Colonic mucosa (tissue), 4 donors: ENCODE data around the gene URB2. TPM values are rescaled to one million over a fixed set of nuclear protein-coding genes. Genes with fewer than 3 reads are reported as not detected.

Experiments
- DNase-seq: peaks from one replicate; pipeline ENCODE4 v3.0.0-alpha.2; 2020
- H3K27ac ChIP-seq: fragments of 200-600 bp; one replicate; pipeline ENCODE4 v1.8.0; 2021
- H3K27me3 ChIP-seq: fragments of 200-600 bp; one replicate; pipeline ENCODE4 v1.8.0; 2021
- H3K36me3 ChIP-seq: fragments of 200-600 bp; one replicate; pipeline ENCODE4 v1.8.0; 2021
- H3K4me1 ChIP-seq: fragments of 200-600 bp; one replicate; pipeline ENCODE4 v1.8.0; 2021; ENCODE audit warnings: mild to moderate bottlenecking
- H3K4me3 ChIP-seq: fragments of 200-600 bp; one replicate; pipeline ENCODE4 v1.8.0; 2021
- H3K9ac ChIP-seq, 2 donors: one replicate each; pipeline ENCODE4 v1.7.0; 2013; ENCODE audit warnings: control low read depth in 2 of 2, low read depth in 2 of 2, low read length in 2 of 2
- H3K9me3 ChIP-seq: fragments of 200-600 bp; one replicate; pipeline ENCODE4 v1.8.0; 2021
- intact Hi-C: fragments of 100-400 bp; cut with DNase I; formaldehyde crosslinking; loops from one replicate; pipeline ENCODE4 v1.14.1; 2022
- total RNA-seq, 2 donors: library from RNA; stranded (reverse); fragmentation: NEBNext Ultra II Directional in 1 of 2; extraction: Animal tissue kit (Norgen Biotek cat#: 25700) in 1 of 2; gene quantifications; one replicate each; pipeline ENCODE4 v1.2.1, GENCODE V29; 2021
- TF ChIP-seq, protein P1 (sequence below): fragments of 200-600 bp; IDR thresholded peaks from one replicate; pipeline ENCODE4 v1.8.0; 2022; ENCODE audit warnings: antibody characterized with exemption, mild to moderate bottlenecking
- donor health status: healthy.
- donor health status: DM: no; HTN: no; CAD: no.
- donor health status: DM: no; HTN: no; CAD: no.

URB2 gene
- total RNA-seq = 1 to 10 TPM; 5.7 to 10.0 TPM

DNA sequence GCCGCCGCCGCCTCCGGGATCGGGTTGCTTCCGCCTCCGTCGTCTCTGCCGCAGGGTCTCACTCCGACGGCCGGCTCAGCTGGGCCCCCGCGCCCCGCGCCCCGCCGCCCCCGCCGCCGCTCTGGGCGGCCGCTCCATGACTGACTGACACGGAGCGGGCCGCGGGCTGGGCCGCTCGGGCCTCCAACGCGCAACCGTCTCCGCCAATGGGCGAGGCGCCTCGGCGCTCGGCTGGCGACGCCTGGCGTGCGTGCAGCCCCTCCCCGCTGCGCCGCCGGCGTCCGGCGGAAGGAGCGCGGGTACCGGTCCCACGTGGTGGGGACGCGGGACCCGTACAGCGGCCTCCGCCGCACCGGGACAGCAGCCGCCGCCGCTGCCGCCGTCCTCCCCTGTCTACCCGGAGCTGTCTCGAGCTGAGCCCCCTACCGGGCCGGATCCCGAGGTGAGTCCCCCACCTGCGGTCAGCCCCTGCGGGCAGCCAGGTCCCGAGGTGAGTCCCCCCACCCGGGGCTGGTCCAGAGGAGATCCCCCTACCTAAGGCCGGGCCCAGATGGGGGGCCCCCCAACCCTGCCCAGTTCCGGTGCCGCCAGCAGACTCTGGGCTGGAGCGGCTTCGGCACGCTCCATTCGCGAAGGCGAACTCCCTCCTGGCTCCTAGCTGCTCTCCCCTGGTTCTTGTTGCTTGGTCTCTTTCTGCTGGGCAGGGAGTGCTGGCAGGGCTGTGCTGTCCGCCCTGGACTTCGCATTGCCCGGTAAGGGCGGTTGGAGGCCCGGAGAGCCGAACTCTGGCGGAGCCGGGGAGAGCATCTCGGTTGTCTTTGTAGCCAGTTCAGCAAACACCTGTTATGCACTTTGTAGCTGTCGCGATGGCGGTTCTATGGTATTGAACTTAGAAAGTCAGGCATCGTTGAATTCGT lies at the start of gene URB2, which contains the start of gene TAF5L:
Gene URB2 (plus strand): TSS at position 333 of the 917 bp plus-strand sequence. CDS start 1,387 bp downstream, outside the sequence.
Gene TAF5L (minus strand): TSS at position 208 of the 917 bp plus-strand sequence. CDS start 11,640 bp downstream, outside the sequence.
- no peaks in the 10 kb centered on the region for H3K9me3 ChIP-seq
- TF ChIP-seq, protein P1, sequence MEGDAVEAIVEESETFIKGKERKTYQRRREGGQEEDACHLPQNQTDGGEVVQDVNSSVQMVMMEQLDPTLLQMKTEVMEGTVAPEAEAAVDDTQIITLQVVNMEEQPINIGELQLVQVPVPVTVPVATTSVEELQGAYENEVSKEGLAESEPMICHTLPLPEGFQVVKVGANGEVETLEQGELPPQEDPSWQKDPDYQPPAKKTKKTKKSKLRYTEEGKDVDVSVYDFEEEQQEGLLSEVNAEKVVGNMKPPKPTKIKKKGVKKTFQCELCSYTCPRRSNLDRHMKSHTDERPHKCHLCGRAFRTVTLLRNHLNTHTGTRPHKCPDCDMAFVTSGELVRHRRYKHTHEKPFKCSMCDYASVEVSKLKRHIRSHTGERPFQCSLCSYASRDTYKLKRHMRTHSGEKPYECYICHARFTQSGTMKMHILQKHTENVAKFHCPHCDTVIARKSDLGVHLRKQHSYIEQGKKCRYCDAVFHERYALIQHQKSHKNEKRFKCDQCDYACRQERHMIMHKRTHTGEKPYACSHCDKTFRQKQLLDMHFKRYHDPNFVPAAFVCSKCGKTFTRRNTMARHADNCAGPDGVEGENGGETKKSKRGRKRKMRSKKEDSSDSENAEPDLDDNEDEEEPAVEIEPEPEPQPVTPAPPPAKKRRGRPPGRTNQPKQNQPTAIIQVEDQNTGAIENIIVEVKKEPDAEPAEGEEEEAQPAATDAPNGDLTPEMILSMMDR = no peak
- H3K9ac ChIP-seq = peak within 1 kb of the TSS; percentile 77 to 84
- peak; percentile 86 for DNase-seq
- H3K27ac ChIP-seq = peak within 1 kb of the TSS; percentile 78
- H3K36me3 ChIP-seq = no peaks in the 10 kb centered on the region
- H3K4me3 ChIP-seq = peak within 1 kb of the TSS; percentile 99
- no peaks in the 10 kb centered on the region for H3K27me3 ChIP-seq
- H3K4me1 ChIP-seq = peaks cover 7% of the 10 kb centered on the region
- intact Hi-C loops = no loop called here

GRCh38 chr1:229578168-229579058 lies 47.6 kb upstream of the URB2 start:
- Histone ChIP-seq H3K4me3 (no peak overlapping the region), H3K27me3 (no peaks in the 10 kb centered on the region), H3K9me3 (no peaks in the 10 kb centered on the region), H3K36me3 (no peaks in the 10 kb centered on the region), H3K4me1 (no peaks in the 10 kb centered on the region), H3K27ac (peak overlapping the region; percentile 3), H3K9ac (peak overlapping the region in 1 of 2 donors; percentile 56)
- intact Hi-C loops = no loop called here
- no peak for DNase-seq
- TF ChIP-seq, protein P1 = no peak

DNA sequence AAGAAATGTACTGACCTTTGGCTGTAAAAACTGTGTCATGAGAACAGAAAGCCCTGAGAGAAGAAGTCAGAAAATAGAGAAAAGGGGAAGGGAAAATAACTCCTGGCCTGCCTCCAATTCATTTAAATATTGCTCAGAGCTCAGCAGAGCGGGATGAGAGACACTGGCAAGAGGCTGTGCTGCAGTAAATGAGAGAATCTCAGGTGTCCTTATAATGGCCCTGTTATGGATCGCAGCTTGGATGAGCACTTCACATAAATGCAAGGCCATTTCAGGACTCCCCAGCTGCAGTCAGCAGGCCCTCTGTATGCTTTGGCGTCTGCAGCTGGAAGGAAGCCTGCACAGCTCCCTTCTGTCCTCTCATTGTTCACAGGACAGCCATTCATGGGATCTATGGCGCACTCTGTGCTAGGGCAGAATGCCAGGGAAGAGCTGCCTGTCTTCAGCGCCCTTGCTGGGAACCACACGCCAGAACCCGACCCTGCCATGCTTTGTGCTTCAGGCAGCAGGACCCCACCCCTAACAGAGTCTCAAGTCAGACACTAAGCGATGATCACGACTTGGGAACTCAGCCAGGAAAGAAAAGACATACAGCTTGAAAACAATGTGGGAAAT lies 46.9 kb upstream of the URB2 start:
- peak overlapping the region; percentile 24 to 56 for H3K9ac ChIP-seq
- intact Hi-C loops = no loop called here
- no peak for DNase-seq
- no peaks in the 10 kb centered on the region for H3K27me3 ChIP-seq
- no peaks in the 10 kb centered on the region for H3K9me3 ChIP-seq
- no peaks in the 10 kb centered on the region for H3K4me1 ChIP-seq
- TF ChIP-seq, protein P1 = no peak
- H3K27ac ChIP-seq = peak overlapping the region; percentile 3
- no peaks in the 10 kb centered on the region for H3K36me3 ChIP-seq
- H3K4me3 ChIP-seq = no peak overlapping the region

GRCh38 chr1:229581485-229581884 lies 44.6 kb upstream of the URB2 start:
- H3K4me3 ChIP-seq = no peak overlapping the region
- H3K36me3 ChIP-seq = no peaks in the 10 kb centered on the region
- TF ChIP-seq, protein P1 = no peak
- no peaks in the 10 kb centered on the region for H3K9me3 ChIP-seq
- no peaks in the 10 kb centered on the region for H3K27me3 ChIP-seq
- intact Hi-C loops = no loop called here
- DNase-seq = no peak
- H3K27ac ChIP-seq = no peak overlapping the region
- H3K4me1 ChIP-seq = no peaks in the 10 kb centered on the region
- no peak overlapping the region for H3K9ac ChIP-seq
